Neural cell (in vitro differentiated cells): Measurements from ENCODE around the gene NTHL1. TPM values are rescaled to one million over a fixed set of nuclear protein-coding genes. Genes with fewer than 3 reads are reported as not detected.

Experiments used
- H2AFZ ChIP-seq: fragments of 200-600, 300-800 bp; sonication (generic), shearing (Covaris generic); 2 replicates; pipeline ENCODE4 v1.6.0; 2014; ENCODE audit warnings: low read depth, mild to moderate bottlenecking, antibody characterized with exemption, low read length, moderate library complexity
- H3F3A ChIP-seq: fragments of 200-600 bp; shearing (Covaris generic); 2 replicates; pipeline ENCODE4 v1.6.1; 2016; ENCODE audit warnings: mild to moderate bottlenecking, moderate library complexity, mixed read lengths, antibody characterized with exemption, low read length; ENCODE audit not compliant: insufficient read depth, poor library complexity, severe bottlenecking
- H3K27ac ChIP-seq: fragments of 200-600, 300-800 bp; sonication (generic), shearing (Covaris generic); 2 replicates; pipeline ENCODE4 v1.5.1; 2014; ENCODE audit warnings: mild to moderate bottlenecking, low read length, moderate library complexity
- H3K27me3 ChIP-seq: fragments of 300-800, 200-600 bp; sonication (generic), shearing (Covaris generic); 2 replicates; pipeline ENCODE4 v1.6.0; 2014; ENCODE audit warnings: mild to moderate bottlenecking, low read depth, low read length, moderate library complexity; ENCODE audit not compliant: insufficient read depth
- H3K36me3 ChIP-seq: fragments of 300-800, 200-600 bp; sonication (generic), shearing (Covaris generic); 2 replicates; pipeline ENCODE4 v1.5.1; 2014; ENCODE audit warnings: mild to moderate bottlenecking, antibody characterized with exemption, low read length, moderate library complexity; ENCODE audit not compliant: insufficient read depth
- H3K4me2 ChIP-seq: fragments of 300-800, 200-600 bp; sonication (generic), shearing (Covaris generic); 2 replicates; pipeline ENCODE4 v1.6.0; 2014; ENCODE audit warnings: mild to moderate bottlenecking, low read length
- H3K4me3 ChIP-seq: fragments of 300-800, 200-600 bp; sonication (generic), shearing (Covaris generic); 2 replicates; pipeline ENCODE4 v1.5.1; 2014; ENCODE audit warnings: mild to moderate bottlenecking, low read length, moderate library complexity
- H3K79me2 ChIP-seq: fragments of 200-600 bp; shearing (Covaris generic); replicated peaks from 2 replicates; pipeline ENCODE4 v1.6.0; 2014; ENCODE audit warnings: mild to moderate bottlenecking, low read length, moderate library complexity; ENCODE audit not compliant: insufficient read depth
- H3K9ac ChIP-seq: fragments of 300-800, 200-600 bp; sonication (generic), shearing (Covaris generic); 2 replicates; pipeline ENCODE4 v1.6.1; 2016; ENCODE audit warnings: mild to moderate bottlenecking, low read length, mixed read lengths
- H3K9me2 ChIP-seq: fragments of 200-600 bp; shearing (Covaris generic); 2 replicates; pipeline ENCODE4 v1.6.1; 2016; ENCODE audit warnings: mild to moderate bottlenecking, low read length, mixed read lengths; ENCODE audit not compliant: insufficient read depth
- H3K9me3 ChIP-seq: fragments of 200-600, 300-800 bp; sonication (generic), shearing (Covaris generic); 2 replicates; pipeline ENCODE4 v1.6.1; 2016; ENCODE audit warnings: mild to moderate bottlenecking, mixed run types, low read length, moderate library complexity, mixed read lengths
- H4K20me1 ChIP-seq: fragments of 200-600 bp; shearing (Covaris generic); 2 replicates; pipeline ENCODE4 v1.6.1; 2016; ENCODE audit warnings: mild to moderate bottlenecking, mixed run types; ENCODE audit not compliant: insufficient read depth
- CTCF ChIP-seq: fragments of 450-650 bp; IDR thresholded peaks from 2 replicates; pipeline ENCODE4 v1.5.1; 2014; ENCODE audit warnings: antibody characterized with exemption, mild to moderate bottlenecking, moderate library complexity; ENCODE audit not compliant: poor library complexity, severe bottlenecking
- EP300 ChIP-seq: fragments of 450-650 bp; conservative IDR thresholded peaks from 2 replicates; pipeline ENCODE4 v1.6.1; 2014; ENCODE audit warnings: antibody characterized with exemption, mild to moderate bottlenecking, moderate library complexity; ENCODE audit not compliant: poor library complexity, severe bottlenecking
- EZH2 ChIP-seq: fragments of 200-600, 300-800 bp; shearing (Covaris generic), sonication (generic); IDR thresholded peaks from 2 replicates; pipeline ENCODE4 v1.6.1; 2014; ENCODE audit warnings: antibody characterized with exemption, low read length, borderline replicate concordance, mild to moderate bottlenecking; ENCODE audit not compliant: insufficient read depth, poor library complexity, severe bottlenecking
- MXI1 ChIP-seq: fragments of 450-650 bp; conservative IDR thresholded peaks from 2 replicates; pipeline ENCODE4 v1.6.1; 2014; ENCODE audit warnings: antibody characterized with exemption, mild to moderate bottlenecking; ENCODE audit not compliant: poor library complexity, severe bottlenecking
- POLR2AphosphoS5 ChIP-seq: IDR thresholded peaks from 2 replicates; pipeline ENCODE4 v1.6.1; 2012
- RAD21 ChIP-seq: fragments of 450-650 bp; conservative IDR thresholded peaks from 2 replicates; pipeline ENCODE4 v1.6.1; 2014; ENCODE audit warnings: antibody characterized with exemption, mild to moderate bottlenecking, moderate library complexity
- REST ChIP-seq: IDR thresholded peaks from 2 replicates; pipeline ENCODE4 v1.6.1; 2012; ENCODE audit warnings: borderline replicate concordance
- SMC3 ChIP-seq: fragments of 450-650 bp; conservative IDR thresholded peaks from 2 replicates; pipeline ENCODE4 v1.6.1; 2014; ENCODE audit warnings: antibody characterized with exemption, mild to moderate bottlenecking, moderate library complexity; ENCODE audit not compliant: poor library complexity
- TAF1 ChIP-seq: IDR thresholded peaks from 2 replicates; pipeline ENCODE4 v1.6.1; 2012; ENCODE audit warnings: low read depth
- polyA plus RNA-seq: library from polyadenylated mRNA; depleted of rRNA; stranded (reverse); fragments of >200 nt; gene quantifications from 2 replicates; pipeline ENCODE4 v1.2.3, GENCODE V29; 2014

Gene NTHL1
- polyA plus RNA-seq, 1 donor from 2014 or later = 43.1 TPM

- no peaks in the 10 kb centered on the region for H3K9me2 ChIP-seq
- H3K27ac ChIP-seq = no peak overlapping the region
- H3K9me3 ChIP-seq = no peaks in the 10 kb centered on the region
- H3K36me3 ChIP-seq = no peaks in the 10 kb centered on the region
- H3K27me3 ChIP-seq = no peaks in the 10 kb centered on the region
- H3K79me2 ChIP-seq = peaks cover 46% of the 10 kb centered on the region
- H3K4me2 ChIP-seq = no peak overlapping the region
- peak overlapping the region; percentile 87 for H3K4me3 ChIP-seq
- peaks cover 5% of the 10 kb centered on the region for H4K20me1 ChIP-seq
- peak overlapping the region; percentile 75 for H3K9ac ChIP-seq
- no peak for TF ChIP-seq SMC3
- TF ChIP-seq TAF1 = no peak
- no peak for TF ChIP-seq POLR2AphosphoS5
- no peak for TF ChIP-seq EZH2
- no peak for TF ChIP-seq MXI1
- TF ChIP-seq EP300 = no peak
- TF ChIP-seq RAD21 = no peak
- TF ChIP-seq REST = no peak
- TF ChIP-seq CTCF = no peak
- no peak overlapping the region for H2AFZ ChIP-seq
- no peaks in the 10 kb centered on the region for H3F3A ChIP-seq
Observed at GRCh38 chr16:2007081-2007836, 40.4 kb downstream of the NTHL1 start.

GRCh38 chr16:2006317-2006716 is 41.3 kb downstream of the NTHL1 start:
- Histone ChIP-seq H3K27ac (no peak overlapping the region), H3K27me3 (no peaks in the 10 kb centered on the region), H3F3A (no peaks in the 10 kb centered on the region), H3K79me2 (peaks cover 46% of the 10 kb centered on the region), H3K9me2 (no peaks in the 10 kb centered on the region), H3K4me3 (no peak overlapping the region), H3K4me2 (no peak overlapping the region), H3K36me3 (no peaks in the 10 kb centered on the region), H4K20me1 (peaks cover 5% of the 10 kb centered on the region), H2AFZ (no peak overlapping the region), H3K9ac (no peak overlapping the region), H3K9me3 (no peaks in the 10 kb centered on the region)
- no peak for TF ChIP-seq EZH2
- no peak for TF ChIP-seq POLR2AphosphoS5
